Immature natural killer cell (primary cell): ENCODE data around the gene DPYSL4. TPM values are rescaled to one million over a fixed set of nuclear protein-coding genes. Genes with fewer than 3 reads are reported as not detected.
"Not testable (repeated sequence)": the region's sequence is repeated elsewhere in the genome, so short reads cannot be mapped to it uniquely, and the experiment has no call there.

Source experiments
- DNase-seq, 3 donors: peaks; one replicate each; pipeline ENCODE4 v3.0.0; 2022; ENCODE audit warnings: mixed read lengths in 1 of 3
- H3K27ac Mint-ChIP-seq, 6 donors: one replicate each; pipeline ENCODE4 v1.8.0; 2020; ENCODE audit warnings: mixed read lengths in 6 of 6, mild to moderate bottlenecking in 5 of 6, inconsistent platforms in 4 of 6, moderate library complexity in 3 of 6
- H3K27me3 Mint-ChIP-seq, 3 donors: one replicate each; pipeline ENCODE4 v1.8.0; 2020 to 2021; ENCODE audit warnings: low read depth in 3 of 3, mild to moderate bottlenecking in 3 of 3, mixed read lengths in 3 of 3, moderate library complexity in 3 of 3, inconsistent platforms in 1 of 3
- H3K36me3 Mint-ChIP-seq, 3 donors: one replicate each; pipeline ENCODE4 v1.8.0; 2020; ENCODE audit warnings: mixed read lengths in 3 of 3, inconsistent platforms in 2 of 3, mild to moderate bottlenecking in 2 of 3
- H3K4me1 Mint-ChIP-seq, 2 donors: one replicate each; pipeline ENCODE4 v1.8.0; 2020; ENCODE audit warnings: inconsistent platforms in 2 of 2, mild to moderate bottlenecking in 2 of 2, mixed read lengths in 2 of 2, moderate library complexity in 1 of 2
- H3K4me3 Mint-ChIP-seq, 5 donors: one replicate each; pipeline ENCODE4 v1.8.0; 2020; ENCODE audit warnings: mild to moderate bottlenecking in 5 of 5, mixed read lengths in 5 of 5, inconsistent platforms in 3 of 5, moderate library complexity in 3 of 5
- H3K9me3 Mint-ChIP-seq, 6 donors: one replicate each; pipeline ENCODE4 v1.8.0; 2020; ENCODE audit warnings: mild to moderate bottlenecking in 6 of 6, mixed read lengths in 6 of 6, inconsistent platforms in 4 of 6, moderate library complexity in 3 of 6
- polyA plus RNA-seq, 3 donors: library from polyadenylated mRNA; unstranded; fragments of 300-500 nt; fragmentation: Illumina TruSeq; gene quantifications; one replicate each; pipeline ENCODE4 v1.2.3, GENCODE V29; 2021

DPYSL4 gene
- polyA plus RNA-seq, 3 donors from 2014 or later: not detected

DNA sequence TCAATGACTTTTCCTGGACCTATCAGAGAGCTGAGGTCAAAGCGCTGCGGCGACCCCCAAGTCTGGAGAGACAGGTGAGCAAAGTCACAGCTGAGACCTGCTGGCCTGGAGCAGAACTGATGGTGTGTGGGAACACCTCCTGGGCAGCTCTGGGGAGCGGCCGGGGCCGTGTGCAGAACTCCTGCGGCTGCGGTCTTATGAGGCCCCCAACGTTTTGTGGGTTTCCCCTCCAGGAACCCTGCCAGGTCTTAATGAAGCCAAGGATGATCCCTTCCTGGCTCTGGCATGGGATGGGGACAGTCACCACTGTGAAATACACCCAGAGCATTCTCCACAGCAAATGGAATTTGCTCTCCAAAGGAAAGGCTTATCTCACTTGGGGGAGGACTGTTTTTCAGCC, 26.1 kb downstream of the DPYSL4 start:
- no peak overlapping the region for H3K4me3 Mint-ChIP-seq
- H3K27ac Mint-ChIP-seq: no peak overlapping the region
- H3K27me3 Mint-ChIP-seq: no peaks in the 10 kb centered on the region
- H3K9me3 Mint-ChIP-seq: peaks cover 0 to 8% (median 3%) of the 10 kb centered on the region in 6 donors
- DNase-seq: no peak
- peaks cover 25 to 33% (median 25%) of the 10 kb centered on the region in 3 donors for H3K36me3 Mint-ChIP-seq
- no peaks in the 10 kb centered on the region for H3K4me1 Mint-ChIP-seq

- Mint-ChIP-seq H3K4me3 (no peak overlapping the region), H3K4me1 (no peaks in the 10 kb centered on the region), H3K27me3 (no peaks in the 10 kb centered on the region), H3K36me3 (peaks cover 25 to 38% (median 29%) of the 10 kb centered on the region in 3 donors), H3K27ac (no peak overlapping the region), H3K9me3 (peaks cover 0 to 8% (median 3%) of the 10 kb centered on the region in 6 donors)
- no peak for DNase-seq
Measured at GRCh38 chr10:132213917-132214316, 27.2 kb downstream of the DPYSL4 start.

DNA sequence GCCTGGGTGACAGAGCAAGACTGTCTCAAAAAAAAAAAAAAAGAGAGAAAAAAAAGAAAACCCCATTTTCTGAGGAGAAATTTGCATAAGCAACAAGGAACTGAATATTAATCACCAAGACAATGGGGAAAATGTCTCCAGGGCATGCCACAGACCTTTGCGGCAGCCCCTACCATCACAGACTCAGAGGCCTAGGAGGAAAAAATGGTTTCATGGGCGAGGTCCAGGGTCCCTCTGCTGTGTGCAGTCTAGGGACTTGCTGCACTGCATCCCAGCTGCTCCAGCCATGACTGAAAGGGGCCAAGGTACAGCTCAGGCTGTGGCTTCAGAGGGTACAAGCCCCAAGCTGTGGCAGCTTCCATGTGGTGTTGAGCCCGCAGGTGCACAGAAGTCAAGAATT, 29.7 kb downstream of the DPYSL4 start:
- not testable (repeated sequence) for H3K4me3 Mint-ChIP-seq, DNase-seq, H3K9me3 Mint-ChIP-seq, H3K4me1 Mint-ChIP-seq, H3K27ac Mint-ChIP-seq, H3K27me3 Mint-ChIP-seq
- peaks cover 25 to 38% (median 29%) of the 10 kb centered on the region in 3 donors for H3K36me3 Mint-ChIP-seq

DNA sequence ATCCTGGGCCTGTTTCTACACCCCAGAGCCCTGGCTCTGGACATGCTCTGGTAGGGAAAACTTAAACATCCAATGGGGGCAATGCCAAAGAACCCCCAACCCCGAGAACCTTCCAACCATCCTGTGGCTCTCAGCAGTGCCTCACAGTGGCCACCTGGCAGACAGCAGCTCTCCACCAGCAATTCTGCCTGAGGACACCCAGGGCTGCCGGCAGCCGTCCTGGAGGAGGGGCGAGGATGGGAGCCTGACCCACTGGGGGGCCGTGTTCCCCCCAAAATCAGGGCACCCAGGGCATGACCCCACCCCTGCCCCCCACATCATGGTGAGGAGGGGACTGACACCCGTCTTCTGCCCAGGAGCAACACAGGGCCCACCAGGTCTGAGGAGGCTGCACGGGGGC, 32.7 kb downstream of the DPYSL4 start:
- peaks cover 0 to 8% (median 2%) of the 10 kb centered on the region in 6 donors for H3K9me3 Mint-ChIP-seq
- peaks cover 15 to 21% (median 17%) of the 10 kb centered on the region in 3 donors for H3K36me3 Mint-ChIP-seq
- no peak for DNase-seq
- no peak overlapping the region for H3K27ac Mint-ChIP-seq
- H3K4me3 Mint-ChIP-seq: no peak overlapping the region
- H3K27me3 Mint-ChIP-seq: no peaks in the 10 kb centered on the region
- no peaks in the 10 kb centered on the region for H3K4me1 Mint-ChIP-seq

GRCh38 chr10:132220061-132220460, 33.3 kb downstream of the DPYSL4 start:
- Mint-ChIP-seq H3K27me3 (no peaks in the 10 kb centered on the region), H3K27ac (no peak overlapping the region), H3K9me3 (peaks cover 0 to 8% (median 1%) of the 10 kb centered on the region in 6 donors)

GRCh38 chr10:132220996-132221395, 34.2 kb downstream of the DPYSL4 start:
- not testable (repeated sequence) for H3K4me3 Mint-ChIP-seq, H3K27ac Mint-ChIP-seq

More at GRCh38 chr10:132220061-132220460, 33.3 kb downstream of the DPYSL4 start:
- no peak for DNase-seq
- Mint-ChIP-seq H3K36me3 (peaks cover 15 to 17% (median 16%) of the 10 kb centered on the region in 3 donors), H3K4me1 (no peaks in the 10 kb centered on the region), H3K4me3 (no peak overlapping the region)

GRCh38 chr10:132222726-132223125, 36.0 kb downstream of the DPYSL4 start:
- H3K4me3 Mint-ChIP-seq: no peak overlapping the region
- peaks cover 5 to 6% (median 5%) of the 10 kb centered on the region in 3 donors for H3K36me3 Mint-ChIP-seq
- H3K9me3 Mint-ChIP-seq: peaks cover 0 to 1% (median 0%) of the 10 kb centered on the region in 6 donors
- no peak for DNase-seq
- H3K27me3 Mint-ChIP-seq: peaks cover 0 to 8% (median 3%) of the 10 kb centered on the region in 3 donors
- peaks cover 5 to 7% of the 10 kb centered on the region in 2 donors for H3K4me1 Mint-ChIP-seq
- no peak overlapping the region for H3K27ac Mint-ChIP-seq

More at GRCh38 chr10:132220996-132221395, 34.2 kb downstream of the DPYSL4 start:
- H3K9me3 Mint-ChIP-seq, H3K27me3 Mint-ChIP-seq, H3K4me1 Mint-ChIP-seq, DNase-seq: not testable (repeated sequence)
- H3K36me3 Mint-ChIP-seq: peaks cover 7 to 12% (median 11%) of the 10 kb centered on the region in 3 donors

DNA sequence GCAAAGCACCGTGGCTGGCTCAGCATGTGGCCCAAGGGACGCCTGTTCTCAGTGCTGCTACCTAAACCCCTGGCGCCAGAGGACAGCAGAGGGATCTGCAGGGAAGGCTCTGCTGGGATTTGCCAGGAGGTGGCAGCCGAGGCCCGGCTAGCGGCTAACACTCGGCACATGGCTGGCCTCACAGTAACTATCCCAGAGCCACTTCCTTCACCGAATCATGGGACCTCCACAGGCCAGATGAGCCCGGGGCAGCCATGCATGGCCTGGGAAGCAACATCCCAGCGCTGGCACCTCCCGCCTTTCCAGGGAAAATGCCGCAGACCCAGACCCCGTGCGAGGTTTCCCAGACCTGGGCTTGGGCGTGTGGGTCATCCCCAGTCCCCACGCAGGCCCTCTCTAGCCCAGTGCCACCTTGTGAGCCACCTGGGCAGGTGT, 36.4 kb downstream of the DPYSL4 start:
- Mint-ChIP-seq H3K9me3 (no peaks in the 10 kb centered on the region), H3K27me3 (peaks cover 0 to 8% (median 3%) of the 10 kb centered on the region in 3 donors), H3K36me3 (peaks cover 4 to 5% (median 5%) of the 10 kb centered on the region in 3 donors), H3K4me3 (no peak overlapping the region), H3K27ac (no peak overlapping the region), H3K4me1 (peaks cover 6 to 7% of the 10 kb centered on the region in 2 donors)
- DNase-seq: peak; percentile 40 to 59 (median 56)

- H3K4me1 Mint-ChIP-seq: peaks cover 7 to 9% of the 10 kb centered on the region in 2 donors
- H3K27ac Mint-ChIP-seq: no peak overlapping the region
Measured at GRCh38 chr10:132223611-132224342, 37.0 kb downstream of the DPYSL4 start.

DNA sequence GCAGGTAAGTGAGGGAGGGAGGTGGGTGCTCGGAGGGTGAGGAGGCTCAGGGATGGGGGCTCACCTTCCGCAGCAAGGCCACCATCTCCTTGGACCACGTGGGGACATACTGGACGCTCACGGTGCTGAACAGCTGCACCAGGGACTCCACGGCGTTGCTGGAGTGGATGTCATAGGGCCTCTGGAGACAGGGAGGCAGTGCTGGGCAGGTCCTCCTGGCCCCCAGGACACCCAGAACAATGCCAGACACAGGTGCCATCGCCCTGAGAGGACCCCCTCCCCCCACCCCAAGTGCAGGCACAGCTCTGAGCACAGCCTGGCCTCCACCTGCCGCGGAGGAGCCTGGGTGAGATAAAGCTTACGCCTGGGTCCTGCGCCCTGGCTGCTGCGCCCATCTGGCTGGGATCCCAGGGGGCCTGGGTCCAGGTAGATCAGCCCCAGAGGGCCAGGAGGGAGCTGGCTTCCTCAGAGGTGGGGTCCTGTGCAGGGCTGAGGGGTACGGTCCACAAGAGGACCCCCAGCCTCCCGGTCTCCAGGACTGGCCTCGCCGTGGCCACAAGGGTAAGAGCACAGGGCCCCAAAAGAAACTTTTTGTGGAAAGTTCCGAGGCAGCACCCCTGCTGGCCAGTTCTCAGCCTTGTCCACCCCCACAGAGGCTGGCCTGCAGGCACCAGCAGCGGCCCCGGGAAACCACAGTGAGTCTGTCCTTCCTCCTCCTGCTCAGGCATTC, 37.8 kb downstream of the DPYSL4 start:
- Mint-ChIP-seq H3K9me3 (no peaks in the 10 kb centered on the region), H3K36me3 (peaks cover 0 to 5% (median 0%) of the 10 kb centered on the region in 3 donors), H3K4me1 (peaks cover 14 to 15% of the 10 kb centered on the region in 2 donors), H3K27ac (no peak overlapping the region), H3K4me3 (no peak overlapping the region), H3K27me3 (peaks cover 0 to 8% (median 3%) of the 10 kb centered on the region in 3 donors)
- DNase-seq: no peak

More at GRCh38 chr10:132223611-132224342, 37.0 kb downstream of the DPYSL4 start:
- H3K9me3 Mint-ChIP-seq: no peaks in the 10 kb centered on the region
- peaks cover 0 to 8% (median 3%) of the 10 kb centered on the region in 3 donors for H3K27me3 Mint-ChIP-seq
- H3K36me3 Mint-ChIP-seq: peaks cover under 1 to 5% (median 1%) of the 10 kb centered on the region in 3 donors
- DNase-seq: no peak
- H3K4me3 Mint-ChIP-seq: no peak overlapping the region

DNA sequence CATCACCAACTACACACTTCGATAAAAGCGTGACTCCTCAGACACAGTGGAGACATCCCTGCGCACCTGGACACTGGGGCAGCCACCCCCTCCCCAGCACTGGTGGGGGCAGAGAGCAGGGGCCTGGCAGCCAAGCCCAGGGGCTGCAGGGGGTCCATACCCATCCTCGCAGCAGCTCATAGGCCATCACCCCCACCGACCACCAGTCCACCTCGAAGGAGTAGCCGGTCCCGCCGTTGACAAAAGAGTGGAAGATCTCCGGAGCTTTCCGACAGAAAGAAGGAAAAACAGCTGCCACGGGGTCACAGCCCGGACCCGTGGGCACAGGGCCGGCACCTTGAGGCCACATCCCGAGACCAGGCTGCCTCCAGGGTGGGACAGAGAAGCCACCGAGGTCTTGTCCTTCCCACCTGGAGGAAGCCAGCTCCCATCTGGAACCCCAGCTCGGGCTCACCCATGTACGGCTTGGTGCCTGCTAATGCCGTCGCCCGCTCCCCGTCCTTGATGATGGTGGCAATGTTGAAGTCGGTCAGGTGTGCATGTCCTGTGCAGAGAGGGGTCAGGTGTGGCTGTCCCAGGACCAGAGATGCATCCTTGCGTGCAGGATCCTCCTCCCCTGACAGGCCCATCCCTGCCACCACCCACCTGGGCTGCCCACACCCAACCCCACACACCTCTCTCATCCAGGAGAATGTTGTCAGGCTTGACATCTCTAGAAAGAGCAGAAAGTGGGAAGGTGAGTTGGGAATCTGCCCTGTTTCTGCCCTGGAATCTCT, 38.5 kb downstream of the DPYSL4 start:
- H3K36me3 Mint-ChIP-seq: peaks cover 0 to 5% (median 0%) of the 10 kb centered on the region in 3 donors
- H3K27me3 Mint-ChIP-seq: peaks cover 0 to 10% (median 3%) of the 10 kb centered on the region in 3 donors
- DNase-seq: no peak
- H3K4me1 Mint-ChIP-seq: peaks cover 20 to 21% of the 10 kb centered on the region in 2 donors
- H3K27ac Mint-ChIP-seq: peak overlapping the region in 2 of 6 donors; percentile 17 to 53
- H3K9me3 Mint-ChIP-seq: no peaks in the 10 kb centered on the region
- no peak overlapping the region for H3K4me3 Mint-ChIP-seq

GRCh38 chr10:132225849-132226205, 39.1 kb downstream of the DPYSL4 start:
- H3K4me1 Mint-ChIP-seq: peaks cover 20 to 25% of the 10 kb centered on the region in 2 donors
- no peak for DNase-seq
- no peaks in the 10 kb centered on the region for H3K9me3 Mint-ChIP-seq
- peak overlapping the region in 2 of 6 donors; percentile 17 to 55 for H3K27ac Mint-ChIP-seq
- peaks cover 0 to 10% (median 3%) of the 10 kb centered on the region in 3 donors for H3K27me3 Mint-ChIP-seq
- H3K4me3 Mint-ChIP-seq: no peak overlapping the region
- peaks cover 0 to 5% (median 0%) of the 10 kb centered on the region in 3 donors for H3K36me3 Mint-ChIP-seq
